ENCODE measurements around the gene SEL1L3.

DNA sequence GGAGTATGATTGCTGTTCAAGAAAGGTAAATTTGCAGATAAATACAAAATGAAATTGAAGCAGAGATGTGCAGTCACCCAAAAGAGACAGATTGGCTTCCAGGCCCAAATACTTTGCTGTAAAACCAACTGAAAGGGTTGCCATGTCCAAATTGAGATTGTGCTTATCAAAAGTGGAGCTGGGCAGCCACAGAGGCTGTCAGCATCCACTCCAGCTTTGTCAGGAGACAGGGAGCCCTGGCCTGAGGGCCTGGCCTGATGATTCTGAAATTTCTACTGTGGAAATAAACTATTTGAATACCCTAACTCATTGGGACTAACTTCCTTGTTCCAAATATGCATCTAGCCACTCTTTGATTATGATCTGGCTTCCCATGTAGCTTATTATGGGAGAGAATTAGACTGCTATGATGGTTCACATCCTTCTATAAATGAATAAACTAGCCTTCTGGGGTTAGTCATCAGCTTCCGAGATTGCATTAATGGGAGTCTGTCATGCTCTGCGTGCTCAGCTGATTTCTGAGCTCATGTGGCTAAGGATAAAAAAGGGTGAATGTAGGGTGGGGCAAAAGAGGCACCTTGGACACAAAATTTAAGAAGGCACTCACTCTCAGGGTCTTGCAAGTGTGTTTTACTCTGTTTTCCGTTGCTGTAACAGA lies 158.9 kb downstream of the SEL1L3 start:
- TF ChIP-seq SALL2 (tag by site-specific recombination; IDR thresholded peaks at IDR 0.05; ENCODE audit: borderline replicate concordance) (no peak), ZNF596 (tag by site-specific recombination; IDR thresholded peaks at IDR 0.05) (no peak)
- TF ChIP-seq, protein P1, sequence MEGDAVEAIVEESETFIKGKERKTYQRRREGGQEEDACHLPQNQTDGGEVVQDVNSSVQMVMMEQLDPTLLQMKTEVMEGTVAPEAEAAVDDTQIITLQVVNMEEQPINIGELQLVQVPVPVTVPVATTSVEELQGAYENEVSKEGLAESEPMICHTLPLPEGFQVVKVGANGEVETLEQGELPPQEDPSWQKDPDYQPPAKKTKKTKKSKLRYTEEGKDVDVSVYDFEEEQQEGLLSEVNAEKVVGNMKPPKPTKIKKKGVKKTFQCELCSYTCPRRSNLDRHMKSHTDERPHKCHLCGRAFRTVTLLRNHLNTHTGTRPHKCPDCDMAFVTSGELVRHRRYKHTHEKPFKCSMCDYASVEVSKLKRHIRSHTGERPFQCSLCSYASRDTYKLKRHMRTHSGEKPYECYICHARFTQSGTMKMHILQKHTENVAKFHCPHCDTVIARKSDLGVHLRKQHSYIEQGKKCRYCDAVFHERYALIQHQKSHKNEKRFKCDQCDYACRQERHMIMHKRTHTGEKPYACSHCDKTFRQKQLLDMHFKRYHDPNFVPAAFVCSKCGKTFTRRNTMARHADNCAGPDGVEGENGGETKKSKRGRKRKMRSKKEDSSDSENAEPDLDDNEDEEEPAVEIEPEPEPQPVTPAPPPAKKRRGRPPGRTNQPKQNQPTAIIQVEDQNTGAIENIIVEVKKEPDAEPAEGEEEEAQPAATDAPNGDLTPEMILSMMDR (tag by site-specific recombination; IDR thresholded peaks at IDR 0.05): no peak
